H9 (cell line): ENCODE data around the gene CDR2L. TPM values are rescaled to one million over a fixed set of nuclear protein-coding genes. Genes with fewer than 3 reads are reported as not detected.
A peak's percentile ranks its signal among the peaks of the same experiment; 100 is the strongest.

Experiments
- DNase-seq: peaks from one replicate; pipeline ENCODE4 v3.0.0-alpha.2; 2017
- H2AFZ ChIP-seq: one replicate; pipeline ENCODE4 v1.6.1; 2013; ENCODE audit warnings: mild to moderate bottlenecking, low read length, control low read depth, moderate library complexity
- H2AK5ac ChIP-seq: 2 replicates; pipeline ENCODE4 v1.6.1; 2013; ENCODE audit warnings: low read length, control low read depth, mixed read lengths; ENCODE audit not compliant: insufficient read length
- H2BK120ac ChIP-seq: one replicate; pipeline ENCODE4 v1.6.1; 2013; ENCODE audit warnings: low read depth, mild to moderate bottlenecking, low read length, control low read depth, inconsistent platforms; ENCODE audit not compliant: poor library complexity, severe bottlenecking
- H2BK12ac ChIP-seq: 2 replicates; pipeline ENCODE4 v1.6.1; 2013; ENCODE audit warnings: low read length, control low read depth, mixed read lengths, low read depth; ENCODE audit not compliant: insufficient read length
- H2BK15ac ChIP-seq: 2 replicates; pipeline ENCODE4 v1.6.1; 2013; ENCODE audit warnings: low read depth, low read length, control low read depth
- H2BK20ac ChIP-seq: one replicate; pipeline ENCODE4 v1.6.1; 2013; ENCODE audit warnings: low read depth, mild to moderate bottlenecking, low read length, control low read depth, inconsistent platforms; ENCODE audit not compliant: poor library complexity, severe bottlenecking
- H2BK5ac ChIP-seq: 2 replicates; pipeline ENCODE4 v1.6.1; 2013; ENCODE audit warnings: low read length, control low read depth, mixed read lengths; ENCODE audit not compliant: insufficient read length
- H3K14ac ChIP-seq: 2 replicates; pipeline ENCODE4 v1.6.1; 2013; ENCODE audit warnings: low read length, control low read depth; ENCODE audit not compliant: insufficient read depth
- H3K18ac ChIP-seq: 2 replicates; pipeline ENCODE4 v1.6.1; 2013; ENCODE audit warnings: low read depth, mild to moderate bottlenecking, mixed read lengths, low read length, control low read depth; ENCODE audit not compliant: insufficient read length
- H3K23ac ChIP-seq: 2 replicates; pipeline ENCODE4 v1.6.1; 2013; ENCODE audit warnings: low read length, control low read depth, mixed read lengths, low read depth; ENCODE audit not compliant: insufficient read length
- H3K23me2 ChIP-seq: 2 replicates; pipeline ENCODE4 v1.6.1; 2013; ENCODE audit warnings: low read depth, mild to moderate bottlenecking, mixed read lengths, low read length, control low read depth; ENCODE audit not compliant: insufficient read length, poor library complexity, severe bottlenecking
- H3K27ac ChIP-seq: 2 replicates; pipeline ENCODE4 v1.5.1; 2013; ENCODE audit warnings: low read length, control low read depth, mixed read lengths, low read depth; ENCODE audit not compliant: insufficient read length
- H3K27me3 ChIP-seq: 2 replicates; pipeline ENCODE4 v1.6.1; 2013; ENCODE audit warnings: low read length, control low read depth, inconsistent platforms; ENCODE audit not compliant: insufficient read depth
- H3K4ac ChIP-seq: 2 replicates; pipeline ENCODE4 v1.6.1; 2013; ENCODE audit warnings: low read depth, mild to moderate bottlenecking, control low read depth, inconsistent platforms, low read length, moderate library complexity
- H3K4me1 ChIP-seq: 2 replicates; pipeline ENCODE4 v1.6.1; 2013; ENCODE audit warnings: low read length, control low read depth, inconsistent platforms; ENCODE audit not compliant: insufficient read depth
- H3K4me2 ChIP-seq: 2 replicates; pipeline ENCODE4 v1.6.1; 2013; ENCODE audit warnings: low read length, control low read depth, mixed read lengths; ENCODE audit not compliant: insufficient read length, insufficient read depth
- H3K56ac ChIP-seq: 2 replicates; pipeline ENCODE4 v1.6.1; 2013; ENCODE audit warnings: low read depth, mild to moderate bottlenecking, mixed read lengths, low read length, control low read depth; ENCODE audit not compliant: insufficient read length
- H3K79me1 ChIP-seq: 2 replicates; pipeline ENCODE4 v1.6.1; 2013; ENCODE audit warnings: low read depth, mild to moderate bottlenecking, moderate library complexity, low read length, control low read depth, inconsistent platforms; ENCODE audit not compliant: insufficient read depth, poor library complexity, severe bottlenecking
- H3K79me2 ChIP-seq: 2 replicates; pipeline ENCODE4 v1.6.1; 2013; ENCODE audit warnings: low read length, control low read depth, inconsistent platforms; ENCODE audit not compliant: insufficient read depth
- H3K9ac ChIP-seq: 2 replicates; pipeline ENCODE4 v1.6.1; 2013; ENCODE audit warnings: low read length, control low read depth, mixed read lengths; ENCODE audit not compliant: insufficient read length; ENCODE audit errors: extremely low read depth
- H3K9me3 ChIP-seq: one replicate; pipeline ENCODE4 v1.6.1; 2013; ENCODE audit warnings: low read depth, low read length, inconsistent platforms; ENCODE audit not compliant: control insufficient read depth
- H3T11ph ChIP-seq: one replicate; pipeline ENCODE4 v1.6.1; 2013; ENCODE audit warnings: mild to moderate bottlenecking, low read length, control low read depth, inconsistent platforms
- H4K20me1 ChIP-seq: one replicate; pipeline ENCODE4 v1.6.1; 2013; ENCODE audit not compliant: control insufficient read depth, insufficient read length, insufficient read depth
- H4K5ac ChIP-seq: 2 replicates; pipeline ENCODE4 v1.6.1; 2013; ENCODE audit warnings: low read depth, mild to moderate bottlenecking, mixed read lengths, low read length, control low read depth; ENCODE audit not compliant: insufficient read length
- H4K8ac ChIP-seq: replicated peaks from 2 replicates; pipeline ENCODE4 v1.6.1; 2013; ENCODE audit warnings: low read length, control low read depth, mixed read lengths, low read depth; ENCODE audit not compliant: insufficient read length
- H4K91ac ChIP-seq: 2 replicates; pipeline ENCODE4 v1.6.1; 2013; ENCODE audit warnings: low read depth, mild to moderate bottlenecking, moderate library complexity, mixed read lengths, low read length, control low read depth; ENCODE audit not compliant: insufficient read length
- H3K27ac Mint-ChIP-seq, 3 experiments: 2 replicates in 2 of 3; 3 replicates in 1 of 3; pipeline ENCODE4 v1.8.0; 2020 to 2021; ENCODE audit warnings: mixed read lengths in 3 of 3, mild to moderate bottlenecking in 1 of 3, moderate library complexity in 1 of 3
- H3K27me3 Mint-ChIP-seq: 2 replicates; pipeline ENCODE4 v1.8.0; 2021; ENCODE audit warnings: low read depth, mild to moderate bottlenecking, moderate library complexity, mixed read lengths
- H3K36me3 Mint-ChIP-seq, 3 experiments: 2 replicates in 2 of 3; 3 replicates in 1 of 3; pipeline ENCODE4 v1.8.0; 2020 to 2021; ENCODE audit warnings: low read depth in 3 of 3, mixed read lengths in 3 of 3; ENCODE audit not compliant: insufficient read depth in 1 of 3
- H3K4me1 Mint-ChIP-seq, 2 experiments: 2 replicates each; pipeline ENCODE4 v1.8.0; 2020; ENCODE audit warnings: mixed read lengths in 2 of 2
- H3K4me3 Mint-ChIP-seq, 2 experiments: 2 replicates in 1 of 2; 3 replicates in 1 of 2; pipeline ENCODE4 v1.8.0; 2020 to 2021; ENCODE audit warnings: mild to moderate bottlenecking in 2 of 2, mixed read lengths in 2 of 2, moderate library complexity in 1 of 2
- H3K9me3 Mint-ChIP-seq, 2 experiments: 2 replicates in 1 of 2; 3 replicates in 1 of 2; pipeline ENCODE4 v1.8.0; 2020; ENCODE audit warnings: mild to moderate bottlenecking in 2 of 2, mixed read lengths in 2 of 2, moderate library complexity in 1 of 2
- WGBS: extraction: QIAGEN DNeasy Blood & Tissue Kit; methylation state at CpG from one replicate; pipeline ENCODE4 v1.1.7; 2013; ENCODE audit warnings: missing lambda C conversion rate, low lambda C conversion rate, mixed read lengths; ENCODE audit not compliant: insufficient read length; ENCODE audit errors: extremely low coverage; 5-methylcytosine and 5-hydroxymethylcytosine counted together
- total RNA-seq: library from RNA; stranded (reverse); gene quantifications from 2 replicates; pipeline ENCODE4 v1.2.1, GENCODE V29; 2021
- TF ChIP-seq, protein P1 (sequence below): fragments of 200-600 bp; sonication (generic); conservative IDR thresholded peaks from 3 replicates; pipeline ENCODE4 v1.8.0; 2021; ENCODE audit warnings: antibody characterized with exemption, mild to moderate bottlenecking

The CDR2L gene
- total RNA-seq, 1 experiment from 2014 or later, result 23.3 TPM

GRCh38 chr17:74987909-74988711 lies 678 bp downstream of the CDR2L start:
- no peaks in the 10 kb centered on the region for H3K9me3 ChIP-seq
- TF ChIP-seq, protein P1, sequence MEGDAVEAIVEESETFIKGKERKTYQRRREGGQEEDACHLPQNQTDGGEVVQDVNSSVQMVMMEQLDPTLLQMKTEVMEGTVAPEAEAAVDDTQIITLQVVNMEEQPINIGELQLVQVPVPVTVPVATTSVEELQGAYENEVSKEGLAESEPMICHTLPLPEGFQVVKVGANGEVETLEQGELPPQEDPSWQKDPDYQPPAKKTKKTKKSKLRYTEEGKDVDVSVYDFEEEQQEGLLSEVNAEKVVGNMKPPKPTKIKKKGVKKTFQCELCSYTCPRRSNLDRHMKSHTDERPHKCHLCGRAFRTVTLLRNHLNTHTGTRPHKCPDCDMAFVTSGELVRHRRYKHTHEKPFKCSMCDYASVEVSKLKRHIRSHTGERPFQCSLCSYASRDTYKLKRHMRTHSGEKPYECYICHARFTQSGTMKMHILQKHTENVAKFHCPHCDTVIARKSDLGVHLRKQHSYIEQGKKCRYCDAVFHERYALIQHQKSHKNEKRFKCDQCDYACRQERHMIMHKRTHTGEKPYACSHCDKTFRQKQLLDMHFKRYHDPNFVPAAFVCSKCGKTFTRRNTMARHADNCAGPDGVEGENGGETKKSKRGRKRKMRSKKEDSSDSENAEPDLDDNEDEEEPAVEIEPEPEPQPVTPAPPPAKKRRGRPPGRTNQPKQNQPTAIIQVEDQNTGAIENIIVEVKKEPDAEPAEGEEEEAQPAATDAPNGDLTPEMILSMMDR, result peak; percentile 34; the same call in 2 of the 3 replicates
- H3K18ac ChIP-seq, result peak overlapping the region; percentile 77
- peak overlapping the region; percentile 82 to 89 for H3K4me3 Mint-ChIP-seq
- H4K20me1 ChIP-seq, result no peaks in the 10 kb centered on the region
- H3K27me3 Mint-ChIP-seq, result no peaks in the 10 kb centered on the region
- H4K8ac ChIP-seq, result no peak overlapping the region
- no peak overlapping the region for H2BK5ac ChIP-seq
- H3K23me2 ChIP-seq, result peaks cover 9% of the 10 kb centered on the region
- H4K91ac ChIP-seq, result no peak overlapping the region
- no peaks in the 10 kb centered on the region; a peak in 1 of 5 replicates for H3K9me3 Mint-ChIP-seq
- no peak overlapping the region for H2BK20ac ChIP-seq
- H3K27me3 ChIP-seq, result no peaks in the 10 kb centered on the region
- no peak overlapping the region for H4K5ac ChIP-seq
- H2BK120ac ChIP-seq, result no peak overlapping the region
- no peak overlapping the region for H3K23ac ChIP-seq
- no peak overlapping the region; the same call in 1 of the 2 replicates for H3K4ac ChIP-seq
- H2BK15ac ChIP-seq, result no peak overlapping the region
- peaks cover 9% of the 10 kb centered on the region; the same call in 1 of the 2 replicates for H3K79me2 ChIP-seq
- H2BK12ac ChIP-seq, result no peak overlapping the region
- peak; percentile 83 for DNase-seq
- peak overlapping the region; percentile 53 for H3K9ac ChIP-seq
- H3K4me1 ChIP-seq, result no peaks in the 10 kb centered on the region; the same call in 1 of the 2 replicates
- no peak overlapping the region for H2AFZ ChIP-seq
- WGBS, result no CpG with 5 or more reads among the region's 76 CpGs
- H3K4me2 ChIP-seq, result peak overlapping the region; percentile 71
- peaks cover 8% of the 10 kb centered on the region for H3K79me1 ChIP-seq
- H3K56ac ChIP-seq, result no peak overlapping the region
- H3K14ac ChIP-seq, result peak overlapping the region; percentile 79; the same call in 1 of the 2 replicates
- H3K36me3 Mint-ChIP-seq, result peaks cover 0 to 2% (median 0%) of the 10 kb centered on the region in 3 experiments; a peak in 1 of 7 replicates
- peak overlapping the region in 2 of 3 experiments; percentile 44 to 83; a peak in 4 of 7 replicates for H3K27ac Mint-ChIP-seq
- H3K27ac ChIP-seq, result no peak overlapping the region
- no peak overlapping the region for H2AK5ac ChIP-seq
- H3T11ph ChIP-seq, result no peak overlapping the region
- H3K4me1 Mint-ChIP-seq, result peaks cover 16 to 17% of the 10 kb centered on the region in 2 experiments
